Ishikawa (cell line): ENCODE data around the gene DPYD.

Experiments
- CREB1 ChIP-seq: IDR thresholded peaks from 2 replicates; pipeline ENCODE4 v1.6.1; 2012; ENCODE audit warnings: low read depth
- EGR1 ChIP-seq: IDR thresholded peaks from 2 replicates; pipeline ENCODE4 v1.6.1; 2012
- EP300 ChIP-seq: IDR thresholded peaks from 2 replicates; pipeline ENCODE4 v1.6.1; 2012; ENCODE audit warnings: borderline replicate concordance
- NFIC ChIP-seq: IDR thresholded peaks from 2 replicates; pipeline ENCODE4 v1.6.1; 2012
- RAD21 ChIP-seq: IDR thresholded peaks from 2 replicates; pipeline ENCODE4 v1.6.1; 2012; ENCODE audit warnings: low read depth
- TAF1 ChIP-seq: IDR thresholded peaks from 2 replicates; pipeline ENCODE4 v1.6.1; 2012; ENCODE audit warnings: low read depth, mild to moderate bottlenecking
- TCF12 ChIP-seq: IDR thresholded peaks from 2 replicates; pipeline ENCODE4 v1.6.1; 2012; ENCODE audit warnings: low read depth
- TEAD4 ChIP-seq: IDR thresholded peaks from 2 replicates; pipeline ENCODE4 v1.6.1; 2012
- YY1 ChIP-seq: IDR thresholded peaks from 2 replicates; pipeline ENCODE4 v1.6.1; 2012; ENCODE audit warnings: low read depth
- ZBTB7A ChIP-seq: IDR thresholded peaks from 2 replicates; pipeline ENCODE4 v1.6.1; 2012; ENCODE audit warnings: low read depth
- TF ChIP-seq, protein P1 (sequence below): IDR thresholded peaks from 2 replicates; pipeline ENCODE4 v1.6.1; 2012; ENCODE audit warnings: low read depth, mild to moderate bottlenecking
- TF ChIP-seq, protein P2 (sequence below): IDR thresholded peaks from 2 replicates; pipeline ENCODE4 v1.6.1; 2012
- TF ChIP-seq, protein P3 (sequence below): IDR thresholded peaks from 2 replicates; pipeline ENCODE4 v1.6.1; 2012

DNA sequence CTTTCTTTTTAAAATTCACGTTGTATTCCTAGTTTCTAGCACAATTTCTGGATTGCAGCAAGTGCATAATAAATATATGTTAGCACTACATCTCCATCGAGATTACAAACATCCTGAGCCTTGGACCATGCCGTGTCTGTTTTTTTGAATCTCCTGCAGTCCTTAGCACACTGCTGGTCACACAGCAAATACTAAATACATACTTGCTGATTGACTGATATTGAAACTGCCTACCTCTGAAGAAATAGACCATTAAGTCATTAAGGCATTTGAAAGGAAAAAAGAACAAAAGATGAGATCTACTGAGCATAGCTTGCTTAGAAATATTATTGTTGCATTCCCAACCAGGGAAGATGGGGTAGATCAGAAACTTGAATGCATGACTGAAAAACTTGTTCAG, 830.1 kb downstream of the DPYD start:
- TF ChIP-seq, protein P1, sequence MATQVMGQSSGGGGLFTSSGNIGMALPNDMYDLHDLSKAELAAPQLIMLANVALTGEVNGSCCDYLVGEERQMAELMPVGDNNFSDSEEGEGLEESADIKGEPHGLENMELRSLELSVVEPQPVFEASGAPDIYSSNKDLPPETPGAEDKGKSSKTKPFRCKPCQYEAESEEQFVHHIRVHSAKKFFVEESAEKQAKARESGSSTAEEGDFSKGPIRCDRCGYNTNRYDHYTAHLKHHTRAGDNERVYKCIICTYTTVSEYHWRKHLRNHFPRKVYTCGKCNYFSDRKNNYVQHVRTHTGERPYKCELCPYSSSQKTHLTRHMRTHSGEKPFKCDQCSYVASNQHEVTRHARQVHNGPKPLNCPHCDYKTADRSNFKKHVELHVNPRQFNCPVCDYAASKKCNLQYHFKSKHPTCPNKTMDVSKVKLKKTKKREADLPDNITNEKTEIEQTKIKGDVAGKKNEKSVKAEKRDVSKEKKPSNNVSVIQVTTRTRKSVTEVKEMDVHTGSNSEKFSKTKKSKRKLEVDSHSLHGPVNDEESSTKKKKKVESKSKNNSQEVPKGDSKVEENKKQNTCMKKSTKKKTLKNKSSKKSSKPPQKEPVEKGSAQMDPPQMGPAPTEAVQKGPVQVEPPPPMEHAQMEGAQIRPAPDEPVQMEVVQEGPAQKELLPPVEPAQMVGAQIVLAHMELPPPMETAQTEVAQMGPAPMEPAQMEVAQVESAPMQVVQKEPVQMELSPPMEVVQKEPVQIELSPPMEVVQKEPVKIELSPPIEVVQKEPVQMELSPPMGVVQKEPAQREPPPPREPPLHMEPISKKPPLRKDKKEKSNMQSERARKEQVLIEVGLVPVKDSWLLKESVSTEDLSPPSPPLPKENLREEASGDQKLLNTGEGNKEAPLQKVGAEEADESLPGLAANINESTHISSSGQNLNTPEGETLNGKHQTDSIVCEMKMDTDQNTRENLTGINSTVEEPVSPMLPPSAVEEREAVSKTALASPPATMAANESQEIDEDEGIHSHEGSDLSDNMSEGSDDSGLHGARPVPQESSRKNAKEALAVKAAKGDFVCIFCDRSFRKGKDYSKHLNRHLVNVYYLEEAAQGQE: no peak
- no peak for TF ChIP-seq EP300
- no peak for TF ChIP-seq YY1
- TF ChIP-seq EGR1: no peak
- no peak for TF ChIP-seq CREB1
- TF ChIP-seq, protein P2, sequence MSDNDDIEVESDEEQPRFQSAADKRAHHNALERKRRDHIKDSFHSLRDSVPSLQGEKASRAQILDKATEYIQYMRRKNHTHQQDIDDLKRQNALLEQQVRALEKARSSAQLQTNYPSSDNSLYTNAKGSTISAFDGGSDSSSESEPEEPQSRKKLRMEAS: no peak
- TF ChIP-seq RAD21: no peak
- no peak for TF ChIP-seq ZBTB7A
- TF ChIP-seq TAF1: no peak
- TF ChIP-seq, protein P3, sequence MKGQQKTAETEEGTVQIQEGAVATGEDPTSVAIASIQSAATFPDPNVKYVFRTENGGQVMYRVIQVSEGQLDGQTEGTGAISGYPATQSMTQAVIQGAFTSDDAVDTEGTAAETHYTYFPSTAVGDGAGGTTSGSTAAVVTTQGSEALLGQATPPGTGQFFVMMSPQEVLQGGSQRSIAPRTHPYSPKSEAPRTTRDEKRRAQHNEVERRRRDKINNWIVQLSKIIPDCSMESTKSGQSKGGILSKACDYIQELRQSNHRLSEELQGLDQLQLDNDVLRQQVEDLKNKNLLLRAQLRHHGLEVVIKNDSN: no peak
- TF ChIP-seq TEAD4: no peak
- TF ChIP-seq TCF12: no peak
- no peak for TF ChIP-seq NFIC
